ENCODE data around the gene PAK4.

The PAK4 gene

DNA sequence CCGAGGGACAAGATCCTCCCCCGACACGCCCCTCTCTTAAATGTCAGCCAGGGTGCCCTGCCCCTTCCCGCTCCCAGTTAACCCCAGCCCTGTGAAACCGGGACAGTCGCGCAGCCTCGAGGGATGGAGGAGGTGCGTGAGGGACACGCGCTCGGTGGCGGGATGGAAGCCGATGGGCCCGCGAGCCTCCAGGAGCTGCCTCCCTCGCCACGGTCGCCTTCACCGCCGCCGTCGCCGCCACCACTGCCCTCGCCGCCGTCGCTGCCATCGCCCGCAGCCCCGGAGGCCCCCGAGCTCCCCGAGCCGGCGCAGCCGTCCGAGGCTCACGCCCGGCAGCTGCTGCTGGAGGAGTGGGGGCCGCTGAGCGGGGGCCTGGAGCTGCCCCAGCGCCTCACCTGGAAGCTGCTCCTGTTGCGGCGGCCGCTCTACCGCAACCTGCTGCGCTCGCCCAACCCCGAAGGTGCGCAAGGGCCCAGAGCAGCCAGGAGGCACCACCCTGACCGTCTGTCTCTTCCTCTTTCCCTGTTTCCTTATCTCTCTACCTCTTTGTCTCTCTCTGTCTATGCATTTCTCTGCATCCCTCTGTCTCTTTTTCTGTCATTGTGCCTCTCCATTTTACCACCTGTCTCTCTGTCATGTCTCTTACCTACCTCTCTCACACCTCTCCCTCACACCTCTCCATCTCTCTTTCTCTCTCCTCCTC lies 71.4 kb downstream of the PAK4 start, which contains the start of gene NCCRP1:
NCCRP1 (plus strand) TSS at position 105 of the 703 bp plus-strand sequence; CDS start at position 124, 19 bp downstream.
- TF ChIP-seq, protein P1, sequence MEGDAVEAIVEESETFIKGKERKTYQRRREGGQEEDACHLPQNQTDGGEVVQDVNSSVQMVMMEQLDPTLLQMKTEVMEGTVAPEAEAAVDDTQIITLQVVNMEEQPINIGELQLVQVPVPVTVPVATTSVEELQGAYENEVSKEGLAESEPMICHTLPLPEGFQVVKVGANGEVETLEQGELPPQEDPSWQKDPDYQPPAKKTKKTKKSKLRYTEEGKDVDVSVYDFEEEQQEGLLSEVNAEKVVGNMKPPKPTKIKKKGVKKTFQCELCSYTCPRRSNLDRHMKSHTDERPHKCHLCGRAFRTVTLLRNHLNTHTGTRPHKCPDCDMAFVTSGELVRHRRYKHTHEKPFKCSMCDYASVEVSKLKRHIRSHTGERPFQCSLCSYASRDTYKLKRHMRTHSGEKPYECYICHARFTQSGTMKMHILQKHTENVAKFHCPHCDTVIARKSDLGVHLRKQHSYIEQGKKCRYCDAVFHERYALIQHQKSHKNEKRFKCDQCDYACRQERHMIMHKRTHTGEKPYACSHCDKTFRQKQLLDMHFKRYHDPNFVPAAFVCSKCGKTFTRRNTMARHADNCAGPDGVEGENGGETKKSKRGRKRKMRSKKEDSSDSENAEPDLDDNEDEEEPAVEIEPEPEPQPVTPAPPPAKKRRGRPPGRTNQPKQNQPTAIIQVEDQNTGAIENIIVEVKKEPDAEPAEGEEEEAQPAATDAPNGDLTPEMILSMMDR (IDR thresholded peaks at IDR 0.05; ENCODE audit: low read depth, low read length, poor library complexity, severe bottlenecking), result no peak
- no peak for TF ChIP-seq EZH2phosphoT487 (IDR thresholded peaks at IDR 0.05; ENCODE audit: borderline replicate concordance, low read length)
- H3K9me3 ChIP-seq (ENCODE audit: control insufficient read depth, insufficient read depth, low read length), result no peaks in the 10 kb centered on the region
- H3K79me2 ChIP-seq (ENCODE audit: control insufficient read depth, low read length), result no peaks in the 10 kb centered on the region
- H3K27me3 ChIP-seq (ENCODE audit: control insufficient read depth, low read length), result peaks cover 7% of the 10 kb centered on the region
- H3F3A ChIP-seq (ENCODE audit: control insufficient read depth, insufficient read depth), result no peaks in the 10 kb centered on the region
- H3K4me2 ChIP-seq (ENCODE audit: low read length), result no peak within 1 kb of the TSS
- no peaks in the 10 kb centered on the region for H3K36me3 ChIP-seq (ENCODE audit: control insufficient read depth, low read length)
- H3K9me2 ChIP-seq (replicated peaks; ENCODE audit: control insufficient read depth, low read length), result no peaks in the 10 kb centered on the region
- H3K4me1 ChIP-seq (ENCODE audit: control insufficient read depth, low read length), result no peaks in the 10 kb centered on the region
- H4K20me1 ChIP-seq (ENCODE audit: control insufficient read depth, insufficient read depth, low read depth, low read length), result no peaks in the 10 kb centered on the region
- H3K4me3 ChIP-seq (ENCODE audit: low read length), result no peak within 1 kb of the TSS
- no peak within 1 kb of the TSS for H3K27ac ChIP-seq (ENCODE audit: low read depth, low read length)

DNA sequence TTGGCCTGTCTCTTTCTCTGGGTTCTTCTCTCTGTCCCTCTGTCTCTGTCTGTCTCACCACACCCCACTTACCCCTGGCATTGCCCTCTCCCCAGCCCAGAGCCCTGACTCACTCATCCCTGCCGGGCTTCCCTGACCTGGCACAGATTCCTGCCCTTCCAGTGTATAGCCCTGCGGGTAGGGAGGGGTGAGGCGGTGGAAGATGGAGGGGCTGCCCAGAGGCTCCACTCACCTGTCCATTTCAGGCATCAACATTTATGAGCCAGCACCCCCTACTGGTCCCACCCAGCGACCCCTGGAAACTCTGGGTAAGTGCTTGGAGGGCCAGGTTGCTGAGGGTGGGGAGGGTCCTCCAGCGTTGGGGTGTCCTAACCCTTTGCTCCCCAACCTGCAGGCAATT lies 72.2 kb downstream of the PAK4 start:
- H3K27me3 ChIP-seq (ENCODE audit: control insufficient read depth, low read length), result peaks cover 7% of the 10 kb centered on the region
- no peaks in the 10 kb centered on the region for H3F3A ChIP-seq (ENCODE audit: control insufficient read depth, insufficient read depth)
- H3K9me2 ChIP-seq (replicated peaks; ENCODE audit: control insufficient read depth, low read length), result no peaks in the 10 kb centered on the region
- no peak overlapping the region for H3K4me2 ChIP-seq (ENCODE audit: low read length)
- H3K4me3 ChIP-seq (ENCODE audit: low read length), result no peak overlapping the region
- H3K36me3 ChIP-seq (ENCODE audit: control insufficient read depth, low read length), result no peaks in the 10 kb centered on the region
- H3K79me2 ChIP-seq (ENCODE audit: control insufficient read depth, low read length), result no peaks in the 10 kb centered on the region
- no peaks in the 10 kb centered on the region for H4K20me1 ChIP-seq (ENCODE audit: control insufficient read depth, insufficient read depth, low read depth, low read length)
- no peak overlapping the region for H3K27ac ChIP-seq (ENCODE audit: low read depth, low read length)
- no peaks in the 10 kb centered on the region for H3K9me3 ChIP-seq (ENCODE audit: control insufficient read depth, insufficient read depth, low read length)
- no peaks in the 10 kb centered on the region for H3K4me1 ChIP-seq (ENCODE audit: control insufficient read depth, low read length)
- TF ChIP-seq EZH2phosphoT487 (IDR thresholded peaks at IDR 0.05; ENCODE audit: borderline replicate concordance, low read length), result no peak
- TF ChIP-seq, protein P1 (IDR thresholded peaks at IDR 0.05; ENCODE audit: low read depth, low read length, poor library complexity, severe bottlenecking), result no peak

DNA sequence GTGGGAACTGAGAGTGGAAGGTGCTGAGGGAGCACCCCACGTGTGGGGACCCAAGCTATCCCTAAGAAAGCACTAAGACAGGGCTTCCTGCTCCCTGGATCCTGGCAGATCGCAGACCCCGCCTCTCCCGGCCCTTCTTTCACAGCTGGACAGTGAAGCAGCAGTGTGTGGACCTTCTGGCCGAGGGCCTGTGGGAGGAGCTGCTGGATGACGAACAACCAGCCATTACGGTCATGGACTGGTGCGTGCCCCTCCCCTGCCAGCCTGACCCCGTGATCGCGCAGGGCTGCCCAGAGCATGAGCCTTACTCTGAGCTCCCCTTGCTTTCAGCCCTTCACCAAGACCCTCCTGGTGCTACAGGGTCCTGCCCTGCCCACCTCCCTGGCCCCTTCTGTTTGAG lies 73.4 kb downstream of the PAK4 start:
- H3F3A ChIP-seq (ENCODE audit: control insufficient read depth, insufficient read depth), result no peaks in the 10 kb centered on the region
- peaks cover 7% of the 10 kb centered on the region for H3K27me3 ChIP-seq (ENCODE audit: control insufficient read depth, low read length)
- no peaks in the 10 kb centered on the region for H3K79me2 ChIP-seq (ENCODE audit: control insufficient read depth, low read length)
- no peaks in the 10 kb centered on the region for H3K9me2 ChIP-seq (replicated peaks; ENCODE audit: control insufficient read depth, low read length)
- TF ChIP-seq EZH2phosphoT487 (IDR thresholded peaks at IDR 0.05; ENCODE audit: borderline replicate concordance, low read length), result no peak
- TF ChIP-seq, protein P1 (IDR thresholded peaks at IDR 0.05; ENCODE audit: low read depth, low read length, poor library complexity, severe bottlenecking), result no peak
- no peaks in the 10 kb centered on the region for H4K20me1 ChIP-seq (ENCODE audit: control insufficient read depth, insufficient read depth, low read depth, low read length)
- H3K4me3 ChIP-seq (ENCODE audit: low read length), result no peak overlapping the region
- no peaks in the 10 kb centered on the region for H3K9me3 ChIP-seq (ENCODE audit: control insufficient read depth, insufficient read depth, low read length)
- H3K27ac ChIP-seq (ENCODE audit: low read depth, low read length), result no peak overlapping the region
- no peaks in the 10 kb centered on the region for H3K36me3 ChIP-seq (ENCODE audit: control insufficient read depth, low read length)
- no peaks in the 10 kb centered on the region for H3K4me1 ChIP-seq (ENCODE audit: control insufficient read depth, low read length)
- no peak overlapping the region for H3K4me2 ChIP-seq (ENCODE audit: low read length)
